OCI-LY7 (cell line): ENCODE data around the gene PCDHGB6. TPM values are rescaled to one million over a fixed set of nuclear protein-coding genes. Genes with fewer than 3 reads are reported as not detected.
A peak's percentile ranks its signal among the peaks of the same experiment; 100 is the strongest.
"Not testable (repeated sequence)": the region's sequence is repeated elsewhere in the genome, so short reads cannot be mapped to it uniquely, and the experiment has no call there.

Experiments used
- BruUV-seq: library from RNA; stranded (reverse); fragments of 400-500 nt; replicated peaks from 2 replicates; lab custom pipeline; 2021; lab: Mats Ljungman, UMichigan
- CTCF ChIA-PET: fragments of 300-600 bp; sonication (Branson Sonifier 250); formaldehyde crosslinking; loops from one replicate; lab custom pipeline; 2022; ENCODE audit warnings: antibody characterized with exemption; ENCODE audit not compliant: unreplicated experiment; lab: Charles Lee
- POLR2A ChIA-PET: fragments of 300-600 bp; sonication (Branson Sonifier 250); formaldehyde crosslinking; loops from one replicate; lab custom pipeline; 2022; ENCODE audit warnings: antibody characterized with exemption; lab: Charles Lee
- DNase-seq: peaks from one replicate; pipeline ENCODE4 v3.0.0-alpha.2; 2015; ENCODE audit warnings: low spot score
- H2AFZ ChIP-seq: fragments of 200-600 bp; sonication (generic), shearing (Covaris generic); 2 replicates; pipeline ENCODE4 v1.6.1; 2014; ENCODE audit warnings: mild to moderate bottlenecking, antibody characterized with exemption, low read length, moderate library complexity
- H3K27ac ChIP-seq: fragments of 200-600 bp; sonication (generic); 2 replicates; pipeline ENCODE4 v1.5.1; 2014; ENCODE audit warnings: mixed run types, low read depth, mild to moderate bottlenecking, moderate library complexity, low read length, inconsistent platforms; ENCODE audit not compliant: poor library complexity, severe bottlenecking
- H3K36me3 ChIP-seq: fragments of 200-600 bp; sonication (generic); 2 replicates; pipeline ENCODE4 v1.6.1; 2014; ENCODE audit warnings: mild to moderate bottlenecking, antibody characterized with exemption, low read length, moderate library complexity, mixed read lengths; ENCODE audit not compliant: insufficient read depth
- H3K4me1 ChIP-seq: fragments of 200-600 bp; sonication (generic); 2 replicates; pipeline ENCODE4 v1.5.1; 2014; ENCODE audit warnings: mild to moderate bottlenecking, low read length; ENCODE audit not compliant: insufficient read depth, poor library complexity, severe bottlenecking
- H3K4me2 ChIP-seq: fragments of 200-600 bp; sonication (generic); 2 replicates; pipeline ENCODE4 v1.6.1; 2014; ENCODE audit warnings: mild to moderate bottlenecking, low read length
- H3K4me3 ChIP-seq: fragments of 200-600 bp; sonication (generic); 2 replicates; pipeline ENCODE4 v1.5.1; 2014; ENCODE audit warnings: mild to moderate bottlenecking, low read depth, low read length; ENCODE audit not compliant: poor library complexity, severe bottlenecking
- H3K79me2 ChIP-seq: fragments of 200-600 bp; sonication (generic); 2 replicates; pipeline ENCODE4 v1.6.1; 2016; ENCODE audit warnings: low read depth, mild to moderate bottlenecking, low read length, moderate library complexity, mixed read lengths; ENCODE audit not compliant: insufficient read depth
- H3K9me2 ChIP-seq: fragments of 200-600 bp; sonication (generic); 2 replicates; pipeline ENCODE4 v1.6.1; 2016; ENCODE audit warnings: mild to moderate bottlenecking, low read length, mixed read lengths; ENCODE audit not compliant: insufficient read depth
- H3K9me3 ChIP-seq: fragments of 200-600 bp; sonication (generic); 2 replicates; pipeline ENCODE4 v1.6.1; 2014; ENCODE audit warnings: mild to moderate bottlenecking, mixed run types, low read length, mixed read lengths
- H4K20me1 ChIP-seq: fragments of 200-600 bp; sonication (generic); 2 replicates; pipeline ENCODE4 v1.6.1; 2014; ENCODE audit warnings: mild to moderate bottlenecking, antibody characterized with exemption, low read length, moderate library complexity, mixed read lengths; ENCODE audit not compliant: insufficient read depth
- EZH2phosphoT487 ChIP-seq: fragments of 200-600 bp; sonication (generic); IDR thresholded peaks from 2 replicates; pipeline ENCODE4 v1.6.1; 2018; ENCODE audit warnings: low read depth, borderline replicate concordance, mild to moderate bottlenecking, mixed run types, antibody characterized with exemption, low read length, moderate library complexity, mixed read lengths
- intact Hi-C: fragments of 100-400 bp; cut with micrococcal nuclease; formaldehyde crosslinking; loops from one replicate; pipeline ENCODE4 v1.10.0; 2022; ENCODE audit not compliant: unreplicated experiment
- total RNA-seq, 2 experiments: library from RNA; depleted of rRNA in 1 of 2; stranded (reverse); fragments of >200 nt in 1 of 2; shearing (Covaris generic) in 1 of 2; gene quantifications; 2 replicates each; pipeline ENCODE4 v1.2.3, GENCODE V29; 2014 to 2022
- TF ChIP-seq, protein P1 (sequence below): fragments of 200-600 bp; sonication (generic); conservative IDR thresholded peaks from 2 replicates; pipeline ENCODE4 v1.5.1; 2014; ENCODE audit warnings: mild to moderate bottlenecking, antibody characterized with exemption, low read length, moderate library complexity, mixed read lengths

The PCDHGB6 gene
- total RNA-seq, 2 experiments from 2014 or later = 4.5 to 4.7 TPM

DNA sequence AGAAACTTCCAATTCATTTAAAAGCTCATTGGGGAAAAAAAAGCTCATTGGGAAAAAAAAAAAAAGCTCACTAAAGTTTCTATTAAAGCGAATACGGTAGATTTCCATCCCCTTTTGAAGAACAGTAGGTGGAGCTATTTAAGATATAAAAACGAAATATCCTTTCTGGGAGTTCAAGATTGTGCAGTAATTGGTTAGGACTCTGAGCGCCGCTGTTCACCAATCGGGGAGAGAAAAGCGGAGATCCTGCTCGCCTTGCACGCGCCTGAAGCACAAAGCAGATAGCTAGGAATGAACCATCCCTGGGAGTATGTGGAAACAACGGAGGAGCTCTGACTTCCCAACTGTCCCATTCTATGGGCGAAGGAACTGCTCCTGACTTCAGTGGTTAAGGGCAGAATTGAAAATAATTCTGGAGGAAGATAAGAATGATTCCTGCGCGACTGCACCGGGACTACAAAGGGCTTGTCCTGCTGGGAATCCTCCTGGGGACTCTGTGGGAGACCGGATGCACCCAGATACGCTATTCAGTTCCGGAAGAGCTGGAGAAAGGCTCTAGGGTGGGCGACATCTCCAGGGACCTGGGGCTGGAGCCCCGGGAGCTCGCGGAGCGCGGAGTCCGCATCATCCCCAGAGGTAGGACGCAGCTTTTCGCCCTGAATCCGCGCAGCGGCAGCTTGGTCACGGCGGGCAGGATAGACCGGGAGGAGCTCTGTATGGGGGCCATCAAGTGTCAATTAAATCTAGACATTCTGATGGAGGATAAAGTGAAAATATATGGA lies 22.7 kb downstream of the PCDHGB6 start, which contains the start of gene PCDHGA12:
Gene PCDHGA12 (plus strand): TSS at position 176 of the 782 bp plus-strand sequence. CDS start 253 bp downstream, at position 429.
- Histone ChIP-seq H3K4me2 (peak within 1 kb of the TSS; percentile 20; the same call in 1 of the 2 replicates), H3K36me3 (no peaks in the 10 kb centered on the region), H3K4me3 (no peak within 1 kb of the TSS), H3K9me2 (no peaks in the 10 kb centered on the region), H3K79me2 (no peaks in the 10 kb centered on the region), H3K9me3 (no peaks in the 10 kb centered on the region), H3K4me1 (no peaks in the 10 kb centered on the region), H2AFZ (no peak within 1 kb of the TSS), H4K20me1 (no peaks in the 10 kb centered on the region), H3K27ac (no peak within 1 kb of the TSS)
- intact Hi-C loops = no loop called here
- peak; percentile 76 for DNase-seq
- ChIA-PET CTCF (interaction anchor here (0.6 to 1.9 kb wide), 11 partner anchors 9 to 133 kb away, joined by 3 to 10 read pairs (median 3); partner anchors contain the start of gene PCDHGB7), POLR2A (interaction anchor here (0.6 to 1.6 kb wide), 7 partner anchors 9 to 100 kb away, joined by 3 to 6 read pairs (median 3); partner anchors contain the start of gene PCDHGA11)
- no TSS peak for BruUV-seq
- TF ChIP-seq EZH2phosphoT487 = no peak
- TF ChIP-seq, protein P1, sequence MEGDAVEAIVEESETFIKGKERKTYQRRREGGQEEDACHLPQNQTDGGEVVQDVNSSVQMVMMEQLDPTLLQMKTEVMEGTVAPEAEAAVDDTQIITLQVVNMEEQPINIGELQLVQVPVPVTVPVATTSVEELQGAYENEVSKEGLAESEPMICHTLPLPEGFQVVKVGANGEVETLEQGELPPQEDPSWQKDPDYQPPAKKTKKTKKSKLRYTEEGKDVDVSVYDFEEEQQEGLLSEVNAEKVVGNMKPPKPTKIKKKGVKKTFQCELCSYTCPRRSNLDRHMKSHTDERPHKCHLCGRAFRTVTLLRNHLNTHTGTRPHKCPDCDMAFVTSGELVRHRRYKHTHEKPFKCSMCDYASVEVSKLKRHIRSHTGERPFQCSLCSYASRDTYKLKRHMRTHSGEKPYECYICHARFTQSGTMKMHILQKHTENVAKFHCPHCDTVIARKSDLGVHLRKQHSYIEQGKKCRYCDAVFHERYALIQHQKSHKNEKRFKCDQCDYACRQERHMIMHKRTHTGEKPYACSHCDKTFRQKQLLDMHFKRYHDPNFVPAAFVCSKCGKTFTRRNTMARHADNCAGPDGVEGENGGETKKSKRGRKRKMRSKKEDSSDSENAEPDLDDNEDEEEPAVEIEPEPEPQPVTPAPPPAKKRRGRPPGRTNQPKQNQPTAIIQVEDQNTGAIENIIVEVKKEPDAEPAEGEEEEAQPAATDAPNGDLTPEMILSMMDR = peak; percentile 85

DNA sequence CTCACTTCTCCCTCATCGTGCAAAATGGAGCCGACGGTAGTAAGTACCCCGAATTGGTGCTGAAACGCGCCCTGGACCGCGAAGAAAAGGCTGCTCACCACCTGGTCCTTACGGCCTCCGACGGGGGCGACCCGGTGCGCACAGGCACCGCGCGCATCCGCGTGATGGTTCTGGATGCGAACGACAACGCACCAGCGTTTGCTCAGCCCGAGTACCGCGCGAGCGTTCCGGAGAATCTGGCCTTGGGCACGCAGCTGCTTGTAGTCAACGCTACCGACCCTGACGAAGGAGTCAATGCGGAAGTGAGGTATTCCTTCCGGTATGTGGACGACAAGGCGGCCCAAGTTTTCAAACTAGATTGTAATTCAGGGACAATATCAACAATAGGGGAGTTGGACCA lies 23.5 kb downstream of the PCDHGB6 start:
- H2AFZ ChIP-seq = no peak overlapping the region
- H3K27ac ChIP-seq = no peak overlapping the region
- H3K4me3 ChIP-seq = no peak overlapping the region
- no peaks in the 10 kb centered on the region for H4K20me1 ChIP-seq
- no peaks in the 10 kb centered on the region for H3K79me2 ChIP-seq
- TF ChIP-seq, protein P1 = no peak
- no peak for TF ChIP-seq EZH2phosphoT487
- H3K9me2 ChIP-seq = no peaks in the 10 kb centered on the region
- no peaks in the 10 kb centered on the region for H3K36me3 ChIP-seq
- no peak for DNase-seq
- ChIA-PET CTCF (interaction anchor here (0.6 to 1.9 kb wide), 3 partner anchors 40 to 82 kb away, joined by 3 to 10 read pairs (median 3); no protein-coding TSS in a partner anchor), POLR2A (interaction anchor here (1.2 kb wide), 1 partner anchor 10 kb away, joined by 3 read pairs; the partner anchor contains the start of gene PCDHGA11)
- no TSS peak for BruUV-seq
- H3K9me3 ChIP-seq = no peaks in the 10 kb centered on the region
- intact Hi-C loops = no loop called here
- no peaks in the 10 kb centered on the region for H3K4me1 ChIP-seq
- H3K4me2 ChIP-seq = no peak overlapping the region; the same call in 1 of the 2 replicates

DNA sequence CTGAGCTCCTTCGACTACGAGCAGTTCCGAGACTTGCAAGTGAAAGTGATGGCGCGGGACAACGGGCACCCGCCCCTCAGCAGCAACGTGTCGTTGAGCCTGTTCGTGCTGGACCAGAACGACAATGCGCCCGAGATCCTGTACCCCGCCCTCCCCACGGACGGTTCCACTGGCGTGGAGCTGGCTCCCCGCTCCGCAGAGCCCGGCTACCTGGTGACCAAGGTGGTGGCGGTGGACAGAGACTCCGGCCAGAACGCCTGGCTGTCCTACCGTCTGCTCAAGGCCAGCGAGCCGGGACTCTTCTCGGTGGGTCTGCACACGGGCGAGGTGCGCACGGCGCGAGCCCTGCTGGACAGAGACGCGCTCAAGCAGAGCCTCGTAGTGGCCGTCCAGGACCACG lies 24.5 kb downstream of the PCDHGB6 start:
- H3K4me3 ChIP-seq, intact Hi-C loops, H3K9me2 ChIP-seq, H3K36me3 ChIP-seq, H3K9me3 ChIP-seq, H3K4me1 ChIP-seq, H3K4me2 ChIP-seq, POLR2A ChIA-PET, H3K27ac ChIP-seq, H3K79me2 ChIP-seq, CTCF ChIA-PET, BruUV-seq, DNase-seq, H2AFZ ChIP-seq, H4K20me1 ChIP-seq: not testable (repeated sequence)

DNA sequence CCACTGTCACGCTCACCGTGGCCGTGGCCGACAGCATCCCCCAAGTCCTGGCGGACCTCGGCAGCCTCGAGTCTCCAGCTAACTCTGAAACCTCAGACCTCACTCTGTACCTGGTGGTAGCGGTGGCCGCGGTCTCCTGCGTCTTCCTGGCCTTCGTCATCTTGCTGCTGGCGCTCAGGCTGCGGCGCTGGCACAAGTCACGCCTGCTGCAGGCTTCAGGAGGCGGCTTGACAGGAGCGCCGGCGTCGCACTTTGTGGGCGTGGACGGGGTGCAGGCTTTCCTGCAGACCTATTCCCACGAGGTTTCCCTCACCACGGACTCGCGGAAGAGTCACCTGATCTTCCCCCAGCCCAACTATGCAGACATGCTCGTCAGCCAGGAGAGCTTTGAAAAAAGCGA lies 24.9 kb downstream of the PCDHGB6 start:
- CTCF ChIA-PET, H3K4me3 ChIP-seq, H3K9me2 ChIP-seq, H4K20me1 ChIP-seq, H3K27ac ChIP-seq, H3K4me2 ChIP-seq, H3K4me1 ChIP-seq, DNase-seq, H3K9me3 ChIP-seq, POLR2A ChIA-PET, H3K36me3 ChIP-seq, H2AFZ ChIP-seq, H3K79me2 ChIP-seq, intact Hi-C loops, BruUV-seq: not testable (repeated sequence)
